Measurements from ENCODE around the gene UBE2G2.

UBE2G2 gene

GRCh38 chr21:44758781-44759627 is 42.6 kb downstream of the UBE2G2 start:
- TF ChIP-seq CTCF (IDR thresholded peaks at IDR 0.05; ENCODE audit: low read depth, low read length) (no peak), MAX (IDR thresholded peaks at IDR 0.05; ENCODE audit: low read depth, low read length) (no peak), POLR2A (IDR thresholded peaks at IDR 0.05; ENCODE audit: extremely low read depth, insufficient read length) (no peak), MYC (IDR thresholded peaks at IDR 0.05; ENCODE audit: low read depth, low read length) (no peak)

GRCh38 chr21:44758141-44758561 is 43.5 kb downstream of the UBE2G2 start:
- DNase-seq (ENCODE audit: low read depth) = no peak
- H3K4me3 ChIP-seq (ENCODE audit: low read depth, low read length) = no peak overlapping the region
- TF ChIP-seq POLR2A (IDR thresholded peaks at IDR 0.05; ENCODE audit: extremely low read depth, insufficient read length) (no peak), MAX (IDR thresholded peaks at IDR 0.05; ENCODE audit: low read depth, low read length) (no peak), MYC (IDR thresholded peaks at IDR 0.05; ENCODE audit: low read depth, low read length) (no peak), CTCF (IDR thresholded peaks at IDR 0.05; ENCODE audit: low read depth, low read length) (no peak)

More at GRCh38 chr21:44758781-44759627, 42.6 kb downstream of the UBE2G2 start:
- DNase-seq (ENCODE audit: low read depth) = no peak
- H3K4me3 ChIP-seq (ENCODE audit: low read depth, low read length) = no peak overlapping the region

GRCh38 chr21:44757731-44758130 is 43.9 kb downstream of the UBE2G2 start:
- H3K4me3 ChIP-seq (ENCODE audit: low read depth, low read length) = no peak overlapping the region
- TF ChIP-seq POLR2A (IDR thresholded peaks at IDR 0.05; ENCODE audit: extremely low read depth, insufficient read length) = no peak
- no peak for TF ChIP-seq CTCF (IDR thresholded peaks at IDR 0.05; ENCODE audit: low read depth, low read length)
- TF ChIP-seq MYC (IDR thresholded peaks at IDR 0.05; ENCODE audit: low read depth, low read length) = no peak
- no peak for TF ChIP-seq MAX (IDR thresholded peaks at IDR 0.05; ENCODE audit: low read depth, low read length)
- DNase-seq (ENCODE audit: low read depth) = no peak

- no peak for TF ChIP-seq MAX (IDR thresholded peaks at IDR 0.05; ENCODE audit: low read depth, low read length)
- TF ChIP-seq MYC (IDR thresholded peaks at IDR 0.05; ENCODE audit: low read depth, low read length) = no peak
- TF ChIP-seq POLR2A (IDR thresholded peaks at IDR 0.05; ENCODE audit: extremely low read depth, insufficient read length) = no peak
- no peak for TF ChIP-seq CTCF (IDR thresholded peaks at IDR 0.05; ENCODE audit: low read depth, low read length)
- H3K4me3 ChIP-seq (ENCODE audit: low read depth, low read length) = no peak overlapping the region
- DNase-seq (ENCODE audit: low read depth) = no peak
These were observed 45.0 kb downstream of the UBE2G2 start for GRCh38 chr21:44756423-44757185.

- no peak overlapping the region for H3K4me3 ChIP-seq (ENCODE audit: low read depth, low read length)
- no peak for TF ChIP-seq MYC (IDR thresholded peaks at IDR 0.05; ENCODE audit: low read depth, low read length)
- no peak for TF ChIP-seq POLR2A (IDR thresholded peaks at IDR 0.05; ENCODE audit: extremely low read depth, insufficient read length)
- no peak for TF ChIP-seq MAX (IDR thresholded peaks at IDR 0.05; ENCODE audit: low read depth, low read length)
- TF ChIP-seq CTCF (IDR thresholded peaks at IDR 0.05; ENCODE audit: low read depth, low read length) = no peak
- no peak for DNase-seq (ENCODE audit: low read depth)
These were observed 46.4 kb downstream of the UBE2G2 start for GRCh38 chr21:44755227-44755626.

Data from NB4 (cell line).